PC-3 (cell line): ENCODE results near the gene PARG.
"Not testable (repeated sequence)": the region's sequence is repeated elsewhere in the genome, so short reads cannot be mapped to it uniquely, and the experiment has no call there.

Source experiments
- EZH2 ChIP-seq: fragments of 300-600 bp; sonication (generic); IDR thresholded peaks from one replicate; pipeline ENCODE4 v1.6.1; 2017; ENCODE audit warnings: antibody characterized with exemption, mild to moderate bottlenecking, low read length; ENCODE audit not compliant: unreplicated experiment
- EZH2phosphoT487 ChIP-seq: fragments of 300-600 bp; sonication (generic); IDR thresholded peaks from 2 replicates; pipeline ENCODE4 v1.6.1; 2018; ENCODE audit warnings: mild to moderate bottlenecking, antibody characterized with exemption, low read length, borderline replicate concordance
- TF ChIP-seq, protein P1 (sequence below): fragments of 300-600 bp; sonication (generic); conservative IDR thresholded peaks from 2 replicates; pipeline ENCODE4 v1.5.1; 2017; ENCODE audit warnings: antibody characterized with exemption, low read depth, mild to moderate bottlenecking, low read length

DNA sequence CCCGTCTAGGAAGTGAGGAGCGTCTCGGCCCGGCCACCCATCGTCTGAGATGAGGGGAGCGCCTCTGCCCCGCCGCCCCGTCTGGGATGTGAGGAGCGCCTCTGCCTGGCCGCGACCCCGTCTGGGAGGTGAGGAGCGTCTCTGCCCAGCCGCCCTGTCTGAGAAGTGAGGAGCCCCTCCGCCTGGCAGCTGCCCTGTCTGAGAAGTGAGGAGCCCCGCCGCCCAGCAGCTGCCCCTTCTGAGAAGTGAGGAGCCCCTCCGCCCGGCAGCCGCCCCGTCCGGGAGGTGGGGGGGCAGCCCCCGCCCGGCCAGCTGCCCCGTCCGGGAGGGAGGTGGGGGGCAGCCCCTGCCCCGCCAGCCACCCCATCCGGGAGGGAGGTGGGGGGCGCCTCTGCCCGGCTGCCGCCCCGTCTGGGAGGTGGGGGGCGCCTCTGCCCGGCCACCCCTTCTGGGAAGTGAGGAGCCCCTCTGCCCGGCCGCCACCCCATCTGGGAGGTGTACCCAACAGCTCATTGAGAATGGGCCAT, 28.6 kb upstream of the PARG start:
- TF ChIP-seq, protein P1, sequence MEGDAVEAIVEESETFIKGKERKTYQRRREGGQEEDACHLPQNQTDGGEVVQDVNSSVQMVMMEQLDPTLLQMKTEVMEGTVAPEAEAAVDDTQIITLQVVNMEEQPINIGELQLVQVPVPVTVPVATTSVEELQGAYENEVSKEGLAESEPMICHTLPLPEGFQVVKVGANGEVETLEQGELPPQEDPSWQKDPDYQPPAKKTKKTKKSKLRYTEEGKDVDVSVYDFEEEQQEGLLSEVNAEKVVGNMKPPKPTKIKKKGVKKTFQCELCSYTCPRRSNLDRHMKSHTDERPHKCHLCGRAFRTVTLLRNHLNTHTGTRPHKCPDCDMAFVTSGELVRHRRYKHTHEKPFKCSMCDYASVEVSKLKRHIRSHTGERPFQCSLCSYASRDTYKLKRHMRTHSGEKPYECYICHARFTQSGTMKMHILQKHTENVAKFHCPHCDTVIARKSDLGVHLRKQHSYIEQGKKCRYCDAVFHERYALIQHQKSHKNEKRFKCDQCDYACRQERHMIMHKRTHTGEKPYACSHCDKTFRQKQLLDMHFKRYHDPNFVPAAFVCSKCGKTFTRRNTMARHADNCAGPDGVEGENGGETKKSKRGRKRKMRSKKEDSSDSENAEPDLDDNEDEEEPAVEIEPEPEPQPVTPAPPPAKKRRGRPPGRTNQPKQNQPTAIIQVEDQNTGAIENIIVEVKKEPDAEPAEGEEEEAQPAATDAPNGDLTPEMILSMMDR: not testable (repeated sequence)
- not testable (repeated sequence) for TF ChIP-seq EZH2phosphoT487, EZH2
